ENCODE results near the gene ANTXR1.

The ANTXR1 gene

DNA sequence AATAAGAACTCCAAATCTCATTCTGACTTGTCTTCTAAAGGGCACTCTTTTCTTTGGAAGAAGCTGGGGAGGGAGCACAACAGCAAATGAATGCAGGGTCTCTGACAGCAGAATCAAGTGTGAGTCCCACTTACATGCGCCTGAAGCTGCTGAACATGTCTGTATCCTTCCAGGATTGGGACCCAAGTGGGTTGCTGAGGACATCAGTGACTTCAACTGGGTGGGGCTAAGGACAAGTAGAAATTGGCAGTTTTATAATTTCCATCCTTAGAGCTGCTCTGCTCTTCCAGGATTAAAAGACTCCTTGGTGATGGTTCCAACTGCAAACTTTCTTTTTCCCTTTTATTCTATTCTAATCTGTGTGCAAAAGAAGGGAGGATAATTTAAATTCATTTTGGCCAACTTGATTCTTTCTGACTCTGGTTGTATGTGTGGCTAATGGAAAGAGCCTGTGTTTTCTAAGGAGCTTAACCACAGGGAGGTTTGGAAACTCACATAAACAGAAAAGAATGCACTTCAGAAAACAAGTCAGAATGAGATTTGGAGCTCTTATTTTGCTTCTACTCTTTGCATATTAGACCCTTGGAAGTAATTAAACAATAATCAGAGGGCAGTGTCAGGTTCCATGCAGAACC lies 20.6 kb downstream of the ANTXR1 start:
- no peak for DNase-seq (ENCODE audit: low read depth, low spot score)

DNA sequence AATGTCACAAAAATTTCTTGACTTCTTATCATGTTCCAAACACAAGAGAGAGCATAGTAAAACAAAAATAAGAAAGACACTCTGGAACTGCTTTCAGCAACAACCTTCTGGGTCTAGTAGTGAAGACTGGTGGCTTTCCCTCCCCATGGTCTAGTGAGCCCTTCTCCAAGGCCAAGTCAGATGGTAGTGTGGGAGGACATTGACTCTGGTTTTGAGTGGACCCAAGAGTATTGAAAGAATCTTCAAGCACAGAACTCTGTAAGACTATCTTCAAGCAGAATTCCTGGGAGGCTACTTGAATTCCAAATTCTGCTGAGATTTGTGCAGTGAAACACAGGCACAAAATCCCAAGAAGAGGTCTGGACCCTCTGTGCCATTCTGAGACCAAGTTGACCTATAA lies 21.1 kb downstream of the ANTXR1 start:
- DNase-seq (ENCODE audit: low read depth, low spot score) = no peak

DNA sequence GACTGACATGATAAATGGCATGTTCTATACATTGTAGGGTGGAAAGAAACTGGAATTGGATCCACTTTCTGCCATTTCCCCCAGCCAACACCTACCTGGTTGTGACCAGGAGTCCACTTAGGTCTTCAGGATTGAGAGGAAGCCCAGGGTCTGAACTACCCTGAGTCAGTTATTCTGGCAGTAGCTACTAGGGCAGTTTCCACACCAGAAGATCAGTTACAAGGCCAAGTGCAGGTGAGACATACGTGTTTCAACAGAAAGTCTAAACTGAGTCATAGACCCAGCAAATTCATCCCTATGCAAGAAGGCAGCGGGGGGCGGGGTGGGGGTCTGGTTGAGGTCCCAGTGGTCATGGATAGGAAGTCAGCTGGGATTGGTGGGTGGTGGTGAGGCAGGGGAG lies 21.9 kb downstream of the ANTXR1 start:
- no peak for DNase-seq (ENCODE audit: low read depth, low spot score)

DNA sequence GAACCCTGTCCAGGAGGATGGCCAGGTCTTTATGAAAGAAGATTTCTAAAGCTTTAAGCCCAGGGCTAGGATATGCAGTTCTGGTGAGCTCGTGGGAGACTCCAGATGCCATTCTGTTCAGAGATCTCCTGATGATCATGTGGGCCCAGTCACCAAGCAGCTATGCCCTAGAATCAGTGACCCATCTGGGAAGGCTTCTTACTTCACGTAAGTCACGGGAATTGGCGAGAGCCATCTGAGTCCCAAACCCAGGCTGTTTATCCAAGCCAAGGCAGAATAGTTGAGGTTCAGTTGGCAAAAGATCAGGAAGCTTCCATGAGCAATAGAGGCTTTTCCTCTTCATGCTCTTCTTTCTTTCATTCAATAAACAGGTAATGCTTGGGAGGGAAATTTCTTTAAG lies 23.9 kb downstream of the ANTXR1 start:
- no peak for DNase-seq (ENCODE audit: low read depth, low spot score)

DNA sequence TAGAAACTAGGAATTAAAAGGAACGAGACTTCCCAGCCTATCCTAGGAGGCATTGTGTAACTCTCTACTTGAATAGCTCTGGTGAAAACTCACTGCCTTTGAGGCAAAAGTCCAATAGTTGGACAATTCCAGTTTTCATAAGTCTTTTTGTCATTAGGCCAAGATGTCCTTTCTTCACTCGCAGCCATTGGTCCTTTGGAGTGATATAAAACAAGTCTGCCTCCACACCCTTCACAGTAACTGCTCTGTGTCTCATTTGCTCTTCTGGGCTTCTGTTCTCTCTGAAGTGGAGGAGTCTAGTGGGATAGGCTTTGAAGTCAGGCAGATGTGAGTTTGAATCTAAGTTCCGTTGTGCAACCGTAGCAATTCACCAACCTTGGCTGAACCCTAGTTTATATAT lies 28.2 kb downstream of the ANTXR1 start:
- no peak for DNase-seq (ENCODE audit: low read depth, low spot score)

DNA sequence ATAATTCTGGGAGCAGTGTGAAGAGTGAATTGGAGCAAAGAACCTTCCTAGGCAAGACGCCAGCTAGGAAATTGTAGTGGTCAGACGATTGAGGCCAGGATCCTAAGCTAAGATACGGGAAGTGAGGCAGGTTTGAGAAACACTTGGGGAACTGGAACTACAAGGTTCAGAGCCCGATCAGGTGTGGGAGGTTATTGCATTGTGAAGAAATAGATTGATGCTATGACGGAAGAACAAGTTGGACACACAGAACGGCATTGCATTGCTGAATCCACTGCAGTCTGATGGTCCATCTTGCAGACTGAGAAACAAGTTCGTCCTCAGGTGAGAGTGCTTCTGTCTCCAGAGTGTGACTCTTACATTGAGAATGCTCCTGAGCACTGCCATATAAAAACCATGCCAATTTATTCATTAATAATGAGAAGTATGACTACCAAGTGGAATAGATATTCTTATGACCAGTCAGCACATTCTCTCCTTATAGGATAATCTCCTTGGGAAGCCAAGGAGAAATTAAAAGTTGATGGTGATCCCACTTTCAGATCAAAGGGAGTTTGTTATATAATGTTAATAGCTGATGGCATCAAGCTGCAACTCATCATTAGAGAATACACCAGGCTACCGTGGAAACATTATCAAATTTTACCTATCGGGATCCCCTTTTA lies 30.9 kb downstream of the ANTXR1 start:
- DNase-seq (ENCODE audit: low read depth, low spot score) = no peak

DNA sequence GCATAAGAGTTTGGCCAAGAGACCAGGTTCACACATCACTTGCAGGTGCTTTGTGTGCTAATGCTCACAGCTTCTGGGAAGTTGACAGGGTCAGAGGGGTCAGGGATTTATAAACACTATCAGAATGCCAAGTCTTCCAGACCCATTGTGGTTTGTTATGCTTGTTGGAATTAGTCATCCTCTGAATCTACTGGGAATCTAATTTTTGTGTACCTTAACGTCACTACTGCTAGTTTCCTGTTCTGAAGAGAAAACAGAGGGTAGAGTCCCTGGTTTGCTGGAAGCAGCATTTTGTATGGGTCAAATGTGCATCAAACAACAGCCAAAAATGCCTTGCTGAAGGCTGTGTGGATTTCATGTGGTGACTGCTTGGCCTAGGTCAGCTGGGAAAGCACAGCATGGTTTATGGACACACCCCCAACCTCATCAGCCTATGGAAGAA lies 33.3 kb downstream of the ANTXR1 start:
- DNase-seq (ENCODE audit: low read depth, low spot score) = no peak

DNA sequence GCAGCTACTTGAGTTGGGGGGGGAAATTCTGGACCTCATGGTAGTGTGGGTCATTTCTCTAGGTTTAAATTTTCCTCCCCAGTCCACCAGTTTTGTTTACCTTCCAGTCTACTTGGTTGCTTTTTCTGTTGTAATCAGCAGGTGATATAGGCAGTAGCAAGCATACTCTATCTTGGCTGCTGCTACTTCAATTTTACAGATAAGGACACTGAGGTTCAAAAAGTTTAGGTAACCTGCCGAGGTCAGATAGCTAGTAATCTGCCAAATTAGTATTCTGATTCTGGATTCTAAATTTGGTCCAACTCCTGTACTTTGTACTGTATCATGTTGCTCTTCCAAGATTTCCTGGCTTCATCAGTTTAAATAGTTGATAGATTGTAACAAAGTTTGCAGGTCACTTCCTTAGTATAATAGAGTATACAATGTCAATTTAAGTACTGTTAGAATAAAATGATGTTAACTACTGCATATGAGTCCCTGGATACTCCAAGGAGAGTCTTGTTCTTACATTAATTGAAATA lies 34.7 kb downstream of the ANTXR1 start:
- DNase-seq (ENCODE audit: low read depth, low spot score) = no peak

DNA sequence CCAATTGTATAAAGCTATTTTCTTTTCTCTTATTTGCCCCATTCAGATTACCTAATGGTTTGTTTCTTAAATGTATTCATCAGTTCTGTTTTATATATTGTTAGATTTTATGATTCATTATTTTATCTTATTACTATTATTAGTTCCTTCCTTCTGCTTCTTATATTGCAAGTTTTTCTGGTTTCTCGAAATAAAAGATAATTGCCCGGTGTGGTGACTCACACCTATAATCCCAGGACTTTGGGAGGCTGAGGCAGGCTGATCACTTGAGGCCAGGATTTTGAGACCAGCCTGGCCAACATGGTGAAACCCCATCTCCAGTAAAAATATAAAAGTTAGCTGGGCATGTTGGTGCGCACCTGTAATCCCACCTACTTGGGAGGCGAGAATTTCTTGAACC lies 37.8 kb downstream of the ANTXR1 start:
- DNase-seq (ENCODE audit: low read depth, low spot score) = no peak

DNA sequence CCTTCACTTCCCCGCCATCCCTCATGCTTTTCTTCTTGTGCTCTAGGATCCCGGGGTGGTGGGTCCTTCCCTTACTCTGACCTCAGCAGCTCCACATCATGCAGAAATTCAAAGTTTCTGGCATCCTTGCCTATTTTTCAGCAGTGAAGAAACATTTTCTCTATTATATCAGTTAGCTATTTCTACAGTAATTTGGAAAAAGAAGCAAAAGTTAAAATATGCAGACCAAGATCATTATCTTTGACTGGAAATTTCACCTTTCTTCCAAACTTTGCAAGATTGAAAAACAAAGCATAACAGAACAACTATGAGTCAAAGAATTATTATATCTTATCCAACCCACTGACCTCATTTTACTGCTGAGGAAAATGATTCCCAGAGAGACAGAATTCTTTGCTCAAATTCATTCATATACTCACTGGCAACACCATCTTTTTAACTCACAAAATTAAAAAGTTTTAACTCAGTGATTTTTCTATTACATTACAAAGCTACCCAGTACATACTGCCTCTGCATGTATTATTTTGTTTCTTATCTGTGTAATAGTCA lies 40.5 kb downstream of the ANTXR1 start:
- no peak for DNase-seq (ENCODE audit: low read depth, low spot score)

DNA sequence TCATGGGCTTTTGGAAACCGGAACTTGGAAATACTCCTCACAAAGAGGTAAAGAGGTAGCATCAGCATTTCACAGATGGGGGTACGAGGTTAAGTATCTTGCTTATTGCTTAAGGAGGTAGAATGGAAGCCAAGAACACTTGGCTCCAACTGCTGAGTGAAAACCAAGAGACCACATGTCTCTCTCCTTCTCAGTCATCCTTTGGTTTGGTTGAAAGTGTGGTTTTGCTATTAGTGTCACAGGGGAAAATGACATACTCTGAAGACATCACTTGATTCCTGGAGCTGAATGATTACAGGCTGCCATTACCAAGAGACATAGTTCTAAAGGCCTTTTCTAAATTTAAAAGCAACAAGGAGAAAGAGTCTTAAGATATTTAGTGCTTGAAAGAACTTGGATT lies 41.5 kb downstream of the ANTXR1 start:
- no peak for DNase-seq (ENCODE audit: low read depth, low spot score)

DNA sequence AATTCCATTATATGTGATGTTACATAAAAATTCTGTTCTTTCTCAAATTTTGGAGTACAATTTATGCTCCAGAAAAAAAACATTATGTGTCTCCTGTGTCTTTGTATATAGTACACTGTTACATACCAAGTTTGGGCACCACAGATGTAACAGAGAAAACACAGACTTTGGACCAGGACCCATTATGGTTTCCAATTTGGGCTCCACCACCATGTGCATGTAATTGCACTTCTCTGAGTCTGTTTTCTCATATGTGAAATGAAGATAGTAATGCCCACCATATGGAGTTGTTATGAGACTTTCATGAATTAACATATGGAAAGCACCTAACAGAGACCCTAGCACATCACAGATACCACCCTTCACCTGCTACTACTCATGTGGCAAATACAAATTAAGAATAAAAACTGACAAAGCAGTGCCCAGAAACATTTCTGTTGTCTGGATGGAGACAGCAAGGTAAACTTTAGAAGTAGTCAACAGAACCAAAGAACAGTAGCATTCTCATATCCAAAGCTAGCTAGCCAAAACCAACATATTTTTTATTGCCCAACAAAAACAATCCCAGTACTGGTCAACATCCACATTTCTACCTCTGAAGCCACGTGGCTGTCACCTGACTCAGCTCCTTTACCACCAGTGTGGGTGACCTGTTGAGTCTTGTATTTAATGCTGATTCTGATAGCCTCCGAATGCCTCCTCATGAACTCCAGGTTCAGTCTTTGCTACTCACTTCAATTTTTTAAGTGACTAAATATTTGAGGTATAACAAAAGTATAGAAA lies 42.9 kb downstream of the ANTXR1 start:
- DNase-seq (ENCODE audit: low read depth, low spot score) = no peak

DNA sequence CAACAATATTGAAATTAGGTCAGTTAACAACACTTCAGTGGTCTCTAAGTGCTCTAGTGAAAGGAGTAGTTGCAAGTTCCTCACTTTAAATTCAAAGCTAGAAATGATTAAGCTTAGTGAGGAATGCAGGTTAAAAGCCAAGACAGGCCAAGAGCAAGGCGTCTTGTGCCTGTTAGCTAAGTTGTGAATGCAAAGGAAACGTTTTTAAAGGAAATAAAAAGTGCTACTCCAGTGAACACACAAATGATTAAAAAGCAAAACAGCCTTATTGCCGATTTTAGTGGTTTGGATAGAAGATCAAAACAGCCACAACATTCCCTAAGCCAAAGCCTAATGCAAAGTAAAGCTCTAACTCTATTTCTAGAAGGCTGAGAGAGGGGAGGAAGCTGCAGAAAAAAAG lies 44.7 kb downstream of the ANTXR1 start:
- no peak for DNase-seq (ENCODE audit: low read depth, low spot score)

DNA sequence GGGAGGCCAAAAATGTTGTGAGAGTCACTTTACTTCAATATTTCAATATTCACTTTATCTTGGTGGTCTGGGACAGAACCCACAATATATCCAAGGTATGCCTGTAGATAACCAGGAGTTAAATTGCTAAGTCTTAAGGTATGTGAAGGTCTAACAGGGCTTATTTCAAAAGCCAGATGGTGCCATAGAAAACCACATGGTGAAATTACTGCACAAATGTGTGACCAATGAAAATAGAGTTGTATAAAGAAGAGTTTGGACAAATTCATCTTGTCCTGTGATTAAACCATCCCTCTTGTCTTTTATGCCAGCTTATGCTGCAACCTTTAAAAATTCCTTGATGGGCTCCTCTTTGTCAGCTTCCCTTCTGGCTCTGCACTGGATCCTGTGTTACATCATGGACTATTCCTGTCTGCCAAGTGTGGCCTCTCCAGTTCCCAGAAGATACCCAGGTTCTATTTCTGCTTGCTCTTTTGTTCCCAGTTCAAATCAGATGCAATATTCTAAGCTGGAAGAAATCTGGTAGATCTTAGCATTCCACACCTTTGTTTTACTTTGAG lies 46.8 kb downstream of the ANTXR1 start:
- no peak for DNase-seq (ENCODE audit: low read depth, low spot score)

DNA sequence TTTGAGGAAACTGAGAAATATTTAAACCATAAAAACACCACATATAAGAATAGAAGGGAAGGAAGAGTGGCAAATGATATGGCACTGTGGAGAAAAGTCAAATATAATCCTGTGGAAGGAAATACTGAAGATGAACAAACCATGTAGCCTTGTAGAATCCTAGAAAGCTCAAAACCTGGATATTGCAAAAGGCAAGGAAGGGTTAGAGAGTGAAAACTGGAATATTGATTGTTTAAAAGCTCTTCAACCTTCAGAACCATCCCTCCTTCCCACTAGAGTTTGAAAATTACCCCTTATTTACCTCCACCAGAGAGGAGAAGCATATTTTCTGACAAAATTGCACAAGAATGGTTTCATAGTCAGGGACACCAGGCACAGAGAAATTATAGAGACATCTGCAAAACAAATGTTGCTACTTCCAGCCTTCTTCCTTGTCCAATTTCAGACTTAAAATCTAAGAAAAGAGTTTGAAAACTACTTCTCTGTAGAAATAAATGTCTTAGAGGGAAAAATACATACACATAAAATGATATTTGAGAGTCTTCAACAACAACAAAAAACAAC lies 48.0 kb downstream of the ANTXR1 start:
- no peak for DNase-seq (ENCODE audit: low read depth, low spot score)

DNA sequence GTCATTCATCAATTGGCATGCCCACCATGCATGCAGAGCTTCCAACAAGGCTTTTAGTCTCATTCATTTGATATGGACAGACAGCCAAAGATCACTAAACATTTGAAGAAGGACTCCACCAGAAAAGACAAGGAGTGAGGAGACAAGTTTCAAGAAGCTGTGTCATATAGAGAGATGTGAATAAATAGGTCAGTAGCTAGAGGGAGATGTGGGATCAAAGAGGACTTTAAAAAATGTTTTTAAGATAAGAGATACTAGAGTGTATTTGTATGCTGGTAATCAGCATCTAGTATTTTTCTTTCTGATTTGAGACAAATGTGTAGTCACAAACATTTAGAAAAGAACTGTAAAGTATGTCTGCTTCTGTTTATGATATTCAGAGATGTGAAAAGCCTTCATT lies 48.5 kb downstream of the ANTXR1 start:
- no peak for DNase-seq (ENCODE audit: low read depth, low spot score)

DNA sequence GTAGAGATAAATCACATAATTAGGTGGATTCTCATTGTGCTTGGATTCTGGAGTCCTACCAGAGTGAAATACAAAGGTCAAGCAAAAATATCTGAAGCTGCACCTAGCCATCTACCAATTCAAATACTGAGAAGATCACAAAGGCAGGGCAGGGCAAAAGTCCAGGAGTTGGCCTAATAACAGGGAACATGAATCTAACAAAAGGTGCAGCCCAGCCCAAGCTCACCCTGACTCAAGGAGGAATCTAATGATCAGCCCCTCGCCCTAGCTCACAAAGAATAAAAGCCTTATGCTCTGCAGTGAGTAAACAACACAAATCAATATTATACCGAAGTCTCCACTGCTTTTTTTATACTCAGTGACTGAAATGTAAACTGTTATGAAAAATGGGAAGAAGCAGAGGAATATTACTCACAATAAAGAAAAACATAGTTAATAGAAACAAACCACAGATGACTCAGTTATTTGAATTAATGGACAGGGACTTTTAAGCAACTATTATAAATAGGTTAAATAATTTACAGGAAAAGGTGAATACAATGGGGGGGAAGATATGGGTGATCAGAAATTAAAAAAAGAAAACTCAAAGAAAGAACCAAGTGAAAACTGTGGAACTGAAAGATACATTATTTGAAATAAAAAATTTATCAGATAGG lies 49.5 kb downstream of the ANTXR1 start:
- no peak for DNase-seq (ENCODE audit: low read depth, low spot score)

DNA sequence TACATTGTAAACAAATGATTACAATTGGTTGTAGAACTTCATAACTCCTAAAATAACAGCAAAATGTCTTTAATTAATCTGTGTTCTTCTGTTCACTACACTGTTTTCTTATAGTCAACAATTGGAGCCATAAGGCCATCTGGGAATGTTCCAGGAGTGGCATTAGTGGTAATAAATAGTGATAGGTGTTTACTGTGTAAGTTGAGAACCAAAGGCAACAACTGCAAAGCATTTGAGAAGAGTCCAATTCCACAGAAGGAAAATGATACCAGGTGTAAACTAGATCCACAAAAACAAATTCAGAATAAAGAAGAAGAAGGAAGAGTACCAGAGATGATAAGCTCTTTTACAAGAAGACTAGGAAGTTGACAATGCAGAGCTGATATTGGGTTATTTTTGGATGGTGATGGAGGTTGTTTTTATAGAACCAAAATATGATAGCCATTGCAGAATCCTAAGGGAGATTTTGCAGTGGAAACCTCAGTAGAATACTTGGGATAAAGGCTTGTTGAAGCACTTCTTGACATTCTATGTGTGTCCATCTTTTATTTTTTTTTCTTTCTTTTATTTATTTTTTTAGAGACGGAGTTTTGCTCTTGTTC lies 52.9 kb downstream of the ANTXR1 start:
- DNase-seq (ENCODE audit: low read depth, low spot score) = no peak

DNA sequence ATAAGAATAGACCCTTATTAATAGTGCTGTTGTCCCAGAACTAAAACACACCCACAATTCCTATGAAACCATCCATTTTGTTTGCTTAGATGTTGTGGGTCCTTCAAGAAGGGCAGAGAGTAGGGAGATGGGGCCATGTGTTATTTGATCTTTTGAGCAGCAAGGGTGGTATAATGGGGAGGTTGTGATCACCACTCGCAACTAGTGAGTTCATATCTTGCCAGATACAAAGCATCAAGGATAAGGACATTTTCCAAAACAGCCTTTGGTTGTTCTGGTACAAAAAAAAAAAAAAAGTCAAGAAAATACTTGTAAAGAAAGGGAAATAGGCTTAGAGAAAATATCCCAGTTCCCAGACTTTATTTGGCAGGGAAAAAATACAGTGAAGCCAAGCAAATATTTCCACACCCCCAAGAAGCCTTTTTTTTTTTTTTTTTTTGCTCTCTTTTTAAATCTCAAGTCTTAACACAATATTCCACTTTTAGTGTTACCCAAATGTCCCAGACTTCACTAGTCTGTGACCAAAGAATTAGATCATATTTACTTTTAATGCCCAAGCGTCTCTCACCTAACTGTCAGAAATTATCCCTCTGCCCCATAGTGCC lies 54.1 kb downstream of the ANTXR1 start:
- DNase-seq (ENCODE audit: low read depth, low spot score) = no peak

DNA sequence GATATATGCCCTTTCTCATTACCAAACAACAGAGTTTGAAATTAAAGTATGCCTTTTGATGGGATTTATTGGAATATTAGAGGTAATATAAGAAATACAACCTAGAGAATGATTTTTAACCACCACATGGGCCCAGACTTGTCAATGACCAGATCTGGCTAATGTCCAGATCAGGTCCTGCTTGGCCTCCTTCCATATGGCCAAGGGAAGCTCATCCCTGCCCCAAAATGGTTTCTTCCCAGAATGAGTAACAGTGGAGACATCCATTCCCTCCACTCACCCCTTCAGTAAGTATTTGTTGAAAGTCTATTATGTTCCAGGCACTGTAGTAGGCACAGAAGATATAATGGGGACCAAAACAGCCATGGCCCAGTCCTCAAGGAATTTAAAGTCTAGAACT lies 54.9 kb downstream of the ANTXR1 start:
- no peak for DNase-seq (ENCODE audit: low read depth, low spot score)
